ACC112 (cell line): Measurements from ENCODE around the gene ENO2.
"Not testable (repeated sequence)": the region's sequence is repeated elsewhere in the genome, so short reads cannot be mapped to it uniquely, and the experiment has no call there.

Experiments
- H2AFZ ChIP-seq: fragments of 200-600 bp; sonication (generic); one replicate; pipeline ENCODE4 v1.6.0; 2017; ENCODE audit warnings: antibody characterized with exemption, low read length; ENCODE audit not compliant: unreplicated experiment
- H3K27ac ChIP-seq: fragments of 200-600 bp; sonication (generic); 2 replicates; pipeline ENCODE4 v1.5.1; 2014; ENCODE audit warnings: low read depth, mild to moderate bottlenecking, antibody characterized with exemption, low read length, moderate library complexity
- H3K27me3 ChIP-seq: fragments of 200-600 bp; sonication (generic); 2 replicates; pipeline ENCODE4 v1.6.1; 2014; ENCODE audit warnings: mild to moderate bottlenecking, antibody characterized with exemption, low read length, moderate library complexity, mixed read lengths; ENCODE audit not compliant: insufficient read depth
- H3K36me3 ChIP-seq: fragments of 200-600 bp; sonication (generic); 2 replicates; pipeline ENCODE4 v1.6.1; 2016; ENCODE audit warnings: mild to moderate bottlenecking, antibody characterized with exemption, low read length, moderate library complexity, mixed read lengths; ENCODE audit not compliant: insufficient read depth
- H3K4me1 ChIP-seq: fragments of 200-600 bp; sonication (generic); one replicate; pipeline ENCODE4 v1.6.1; 2016; ENCODE audit warnings: low read length, mixed read lengths; ENCODE audit not compliant: insufficient read depth, unreplicated experiment, control insufficient read depth
- H3K4me3 ChIP-seq: fragments of 200-600 bp; sonication (generic); 2 replicates; pipeline ENCODE4 v1.5.1; 2014; ENCODE audit warnings: mild to moderate bottlenecking, low read depth, low read length
- H3K79me2 ChIP-seq: fragments of 200-600 bp; sonication (generic); one replicate; pipeline ENCODE4 v1.6.0; 2016; ENCODE audit warnings: low read length; ENCODE audit not compliant: control insufficient read depth, unreplicated experiment, insufficient read depth

Gene ENO2

DNA sequence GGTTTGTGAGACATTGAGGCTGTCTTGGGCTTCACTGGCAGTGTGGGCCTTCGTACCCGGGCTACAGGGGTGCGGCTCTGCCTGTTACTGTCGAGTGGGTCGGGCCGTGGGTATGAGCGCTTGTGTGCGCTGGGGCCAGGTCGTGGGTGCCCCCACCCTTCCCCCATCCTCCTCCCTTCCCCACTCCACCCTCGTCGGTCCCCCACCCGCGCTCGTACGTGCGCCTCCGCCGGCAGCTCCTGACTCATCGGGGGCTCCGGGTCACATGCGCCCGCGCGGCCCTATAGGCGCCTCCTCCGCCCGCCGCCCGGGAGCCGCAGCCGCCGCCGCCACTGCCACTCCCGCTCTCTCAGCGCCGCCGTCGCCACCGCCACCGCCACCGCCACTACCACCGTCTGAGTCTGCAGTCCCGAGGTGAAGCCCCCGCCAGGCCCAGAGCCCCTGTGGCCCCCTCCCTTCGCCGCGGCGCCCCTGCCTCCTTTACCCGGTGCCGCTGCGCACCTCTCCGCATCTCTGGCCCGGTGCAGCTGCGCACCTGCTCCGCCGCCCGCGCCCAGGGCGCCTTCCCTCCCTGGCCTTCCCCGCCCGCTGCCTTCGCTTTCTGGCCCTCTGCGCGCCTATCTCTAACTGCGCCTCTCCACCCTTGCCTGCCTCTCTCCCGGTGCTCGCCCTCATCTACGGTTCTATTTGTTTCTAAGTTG lies at the start of gene ENO2:
Gene ENO2, plus strand, starts transcription at position 335 of the 701 bp plus-strand sequence. CDS start 1,253 bp downstream, outside the sequence.
- peaks cover 12% of the 10 kb centered on the region; the same call in 1 of the 2 replicates for H3K36me3 ChIP-seq
- H2AFZ ChIP-seq, result peak within 1 kb of the TSS; percentile 19
- peak within 1 kb of the TSS; percentile 90 for H3K4me3 ChIP-seq
- peak within 1 kb of the TSS; percentile 12; the same call in 1 of the 2 replicates for H3K27ac ChIP-seq
- H3K79me2 ChIP-seq, result peaks cover 15% of the 10 kb centered on the region
- peaks cover 10% of the 10 kb centered on the region for H3K4me1 ChIP-seq
- H3K27me3 ChIP-seq, result no peaks in the 10 kb centered on the region

DNA sequence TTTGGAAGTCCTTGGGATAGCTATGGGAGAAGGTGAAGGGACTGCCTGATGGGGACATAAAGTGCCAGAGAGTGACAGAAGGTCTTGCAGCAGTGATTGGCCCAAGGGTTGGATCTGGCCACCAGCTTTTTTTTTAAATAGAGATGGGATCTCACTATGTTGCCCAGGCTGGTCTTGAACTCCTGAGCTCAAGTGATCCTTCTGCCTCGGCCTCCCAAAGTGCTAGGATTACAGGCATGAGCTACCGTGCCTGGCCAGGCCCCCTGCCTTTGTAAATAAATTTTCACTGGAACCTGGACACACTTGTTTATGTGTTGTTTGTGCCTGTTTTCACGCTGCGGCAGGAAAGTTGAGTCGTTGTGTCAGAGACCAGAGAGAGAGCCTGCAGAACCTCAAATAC lies 49.1 kb upstream of the ENO2 start:
- Histone ChIP-seq H3K79me2 (peaks cover 28% of the 10 kb centered on the region), H3K4me1 (peaks cover 19% of the 10 kb centered on the region), H3K36me3 (peaks cover 25% of the 10 kb centered on the region; the same call in 1 of the 2 replicates)
- H3K27ac ChIP-seq, H3K27me3 ChIP-seq, H3K4me3 ChIP-seq, H2AFZ ChIP-seq: not testable (repeated sequence)

- H2AFZ ChIP-seq, result peak overlapping the region; percentile 39
- H3K27me3 ChIP-seq, result no peaks in the 10 kb centered on the region
- H3K4me3 ChIP-seq, result peak overlapping the region; percentile 89
- peaks cover 31% of the 10 kb centered on the region for H3K79me2 ChIP-seq
- H3K27ac ChIP-seq, result no peak overlapping the region
- peaks cover 29% of the 10 kb centered on the region for H3K4me1 ChIP-seq
- peaks cover 19% of the 10 kb centered on the region; the same call in 1 of the 2 replicates for H3K36me3 ChIP-seq
These were observed 48.0 kb upstream of the ENO2 start for GRCh38 chr12:6866163-6866919.

- H3K4me3 ChIP-seq, result peak overlapping the region; percentile 89
- no peaks in the 10 kb centered on the region for H3K27me3 ChIP-seq
- H3K79me2 ChIP-seq, result peaks cover 31% of the 10 kb centered on the region
- no peak overlapping the region; the same call in 1 of the 2 replicates for H3K27ac ChIP-seq
- H3K4me1 ChIP-seq, result peaks cover 35% of the 10 kb centered on the region
- H3K36me3 ChIP-seq, result peaks cover 16% of the 10 kb centered on the region; the same call in 1 of the 2 replicates
- H2AFZ ChIP-seq, result peak overlapping the region; percentile 39
These were observed 47.4 kb upstream of the ENO2 start for GRCh38 chr12:6866920-6867412.

GRCh38 chr12:6867413-6868210 lies 46.8 kb upstream of the ENO2 start, which contains the start of gene TPI1:
TSS of gene TPI1 (plus strand) at chr12:6867531. CDS start at chr12:6867567, 36 bp downstream.
- H3K36me3 ChIP-seq, result peaks cover 12% of the 10 kb centered on the region; the same call in 1 of the 2 replicates
- peak within 1 kb of the TSS; percentile 39 for H2AFZ ChIP-seq
- H3K4me3 ChIP-seq, result peak within 1 kb of the TSS; percentile 89
- H3K4me1 ChIP-seq, result peaks cover 38% of the 10 kb centered on the region
- H3K27ac ChIP-seq, result peak within 1 kb of the TSS; percentile 83
- no peaks in the 10 kb centered on the region for H3K27me3 ChIP-seq
- peaks cover 31% of the 10 kb centered on the region for H3K79me2 ChIP-seq

GRCh38 chr12:6868211-6869048 lies 46.0 kb upstream of the ENO2 start:
- Histone ChIP-seq H3K4me3 (peak overlapping the region; percentile 89), H3K27ac (peak overlapping the region; percentile 83), H3K79me2 (peaks cover 31% of the 10 kb centered on the region), H2AFZ (no peak overlapping the region), H3K36me3 (peaks cover 12% of the 10 kb centered on the region; the same call in 1 of the 2 replicates), H3K27me3 (no peaks in the 10 kb centered on the region), H3K4me1 (peaks cover 38% of the 10 kb centered on the region)

DNA sequence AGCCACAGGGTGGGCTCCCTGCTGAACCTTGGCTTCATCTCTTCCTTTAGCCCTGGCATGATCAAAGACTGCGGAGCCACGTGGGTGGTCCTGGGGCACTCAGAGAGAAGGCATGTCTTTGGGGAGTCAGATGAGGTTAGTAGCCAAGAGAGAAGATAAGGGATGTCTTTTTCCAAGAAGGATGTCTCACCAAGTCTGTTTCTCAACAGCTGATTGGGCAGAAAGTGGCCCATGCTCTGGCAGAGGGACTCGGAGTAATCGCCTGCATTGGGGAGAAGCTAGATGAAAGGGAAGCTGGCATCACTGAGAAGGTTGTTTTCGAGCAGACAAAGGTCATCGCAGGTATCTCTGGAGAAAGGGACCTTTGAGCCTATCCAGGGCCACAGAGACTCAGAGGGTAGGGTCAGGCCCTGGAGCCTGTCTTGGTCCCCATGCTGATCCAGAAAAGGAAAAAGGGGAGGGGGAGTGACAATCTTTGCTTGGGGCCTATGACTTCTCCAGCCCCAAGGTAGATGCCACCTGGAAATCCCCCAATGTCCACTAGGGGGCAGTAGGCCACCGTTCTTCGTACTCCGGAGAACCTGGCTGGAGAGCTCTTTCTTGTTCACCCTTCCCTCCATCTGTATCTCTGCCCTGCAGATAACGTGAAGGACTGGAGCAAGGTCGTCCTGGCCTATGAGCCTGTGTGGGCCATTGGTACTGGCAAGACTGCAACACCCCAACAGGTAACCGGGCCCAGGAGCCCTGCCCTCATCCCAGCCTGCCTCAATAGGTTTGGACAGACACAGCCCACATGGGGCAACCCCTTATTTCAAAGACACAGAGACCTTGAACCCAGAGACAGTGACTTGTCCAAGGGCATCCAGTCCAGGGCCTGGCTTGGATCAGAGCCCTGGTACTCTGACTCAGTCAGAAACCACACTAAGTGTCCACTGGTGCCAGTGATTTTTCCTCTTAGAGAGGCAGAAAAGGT lies 45.0 kb upstream of the ENO2 start:
- peaks cover 12% of the 10 kb centered on the region; the same call in 1 of the 2 replicates for H3K36me3 ChIP-seq
- no peaks in the 10 kb centered on the region for H3K27me3 ChIP-seq
- peaks cover 38% of the 10 kb centered on the region for H3K4me1 ChIP-seq
- H3K4me3 ChIP-seq, result peak overlapping the region; percentile 89
- H2AFZ ChIP-seq, result no peak overlapping the region
- H3K79me2 ChIP-seq, result peaks cover 31% of the 10 kb centered on the region
- H3K27ac ChIP-seq, result peak overlapping the region; percentile 83

- Histone ChIP-seq H3K79me2 (peaks cover 31% of the 10 kb centered on the region), H3K4me1 (peaks cover 38% of the 10 kb centered on the region), H3K27ac (peak overlapping the region; percentile 46), H3K36me3 (peaks cover 12% of the 10 kb centered on the region; the same call in 1 of the 2 replicates)
- not testable (repeated sequence) for H3K4me3 ChIP-seq, H2AFZ ChIP-seq, H3K27me3 ChIP-seq
These were observed 44.1 kb upstream of the ENO2 start for GRCh38 chr12:6870304-6870703.
